Activated naive CD4-positive, alpha-beta T cell treated with anti-CD3 and anti-CD28 coated beads for 36 hours (primary cell): ENCODE results near the gene DDX31. TPM values are rescaled to one million over a fixed set of nuclear protein-coding genes. Genes with fewer than 3 reads are reported as not detected.

Source experiments
- CTCF ChIA-PET: fragments of 350-600 bp; sonication (Branson Sonifier 250); formaldehyde crosslinking; loops from one replicate; lab custom pipeline; 2021; ENCODE audit warnings: antibody characterized with exemption; lab: Charles Lee
- DNase-seq: peaks from one replicate; pipeline ENCODE4 v3.0.0-alpha.2; 2020
- H3K27ac Mint-ChIP-seq: one replicate; pipeline ENCODE4 v1.8.0; 2021; ENCODE audit warnings: mild to moderate bottlenecking, mixed read lengths
- H3K27me3 Mint-ChIP-seq: one replicate; pipeline ENCODE4 v1.8.0; 2021; ENCODE audit warnings: low read depth, mixed read lengths
- H3K36me3 Mint-ChIP-seq: one replicate; pipeline ENCODE4 v1.8.0; 2021; ENCODE audit warnings: low read depth, mixed read lengths
- H3K4me1 Mint-ChIP-seq: one replicate; pipeline ENCODE4 v1.8.0; 2021; ENCODE audit warnings: low read depth, mixed read lengths
- H3K4me3 Mint-ChIP-seq: one replicate; pipeline ENCODE4 v1.8.0; 2021; ENCODE audit warnings: mild to moderate bottlenecking, moderate library complexity, mixed read lengths
- H3K9me3 Mint-ChIP-seq: one replicate; pipeline ENCODE4 v1.8.0; 2021; ENCODE audit warnings: mixed read lengths
- intact Hi-C: fragments of 100-400 bp; cut with micrococcal nuclease; formaldehyde crosslinking; loops from one replicate; pipeline ENCODE4 v1.15.1; 2023
- total RNA-seq, 2 experiments: library from RNA; stranded (reverse); gene quantifications; one replicate each; pipeline ENCODE4 v1.2.3, GENCODE V29; 2021

The DDX31 gene
- total RNA-seq, 2 experiments from 2014 or later, result 13.7 to 15.0 TPM

- H3K9me3 Mint-ChIP-seq, result no peaks in the 10 kb centered on the region
- no peak overlapping the region for H3K27ac Mint-ChIP-seq
- no peaks in the 10 kb centered on the region for H3K4me1 Mint-ChIP-seq
- CTCF ChIA-PET, result interaction anchor here (0.6 kb wide), 1 partner anchor 75 kb away, joined by 3 read pairs; no protein-coding TSS in a partner anchor
- H3K4me3 Mint-ChIP-seq, result no peak overlapping the region
- intact Hi-C loops, result no loop called here
- peaks cover 32% of the 10 kb centered on the region for H3K27me3 Mint-ChIP-seq
- no peak for DNase-seq
- no peaks in the 10 kb centered on the region for H3K36me3 Mint-ChIP-seq
Measured at GRCh38 chr9:132562306-132562573, 107.5 kb downstream of the DDX31 start.

- intact Hi-C loops, result no loop called here
- H3K4me1 Mint-ChIP-seq, result no peaks in the 10 kb centered on the region
- peaks cover 35% of the 10 kb centered on the region for H3K27me3 Mint-ChIP-seq
- no peak overlapping the region for H3K4me3 Mint-ChIP-seq
- no peak overlapping the region for H3K27ac Mint-ChIP-seq
- H3K36me3 Mint-ChIP-seq, result no peaks in the 10 kb centered on the region
- no peak for DNase-seq
- no peaks in the 10 kb centered on the region for H3K9me3 Mint-ChIP-seq
- CTCF ChIA-PET, result interaction anchor here (0.6 kb wide), 1 partner anchor 12 kb away, joined by 3 read pairs; no protein-coding TSS in a partner anchor
Measured at GRCh38 chr9:132560616-132561202, 109.1 kb downstream of the DDX31 start.

GRCh38 chr9:132559711-132560110, 110.1 kb downstream of the DDX31 start:
- H3K4me3 Mint-ChIP-seq, result no peak overlapping the region
- H3K9me3 Mint-ChIP-seq, result no peaks in the 10 kb centered on the region
- DNase-seq, result no peak
- no peaks in the 10 kb centered on the region for H3K4me1 Mint-ChIP-seq
- peaks cover 35% of the 10 kb centered on the region for H3K27me3 Mint-ChIP-seq
- no peaks in the 10 kb centered on the region for H3K36me3 Mint-ChIP-seq
- intact Hi-C loops, result no loop called here
- no peak overlapping the region for H3K27ac Mint-ChIP-seq
- CTCF ChIA-PET, result interaction anchor here (0.6 kb wide), 1 partner anchor 60 kb away, joined by 5 read pairs; no protein-coding TSS in a partner anchor

GRCh38 chr9:132557159-132557558, 112.6 kb downstream of the DDX31 start:
- CTCF ChIA-PET, result no interaction called here
- no peak for DNase-seq
- no peaks in the 10 kb centered on the region for H3K9me3 Mint-ChIP-seq
- H3K4me1 Mint-ChIP-seq, result no peaks in the 10 kb centered on the region
- no peak overlapping the region for H3K27ac Mint-ChIP-seq
- H3K27me3 Mint-ChIP-seq, result peaks cover 25% of the 10 kb centered on the region
- no peak overlapping the region for H3K4me3 Mint-ChIP-seq
- intact Hi-C loops, result no loop called here
- no peaks in the 10 kb centered on the region for H3K36me3 Mint-ChIP-seq

GRCh38 chr9:132556714-132557113, 113.1 kb downstream of the DDX31 start:
- Mint-ChIP-seq H3K27me3 (peaks cover 23% of the 10 kb centered on the region), H3K27ac (no peak overlapping the region), H3K36me3 (no peaks in the 10 kb centered on the region), H3K4me1 (no peaks in the 10 kb centered on the region), H3K9me3 (no peaks in the 10 kb centered on the region), H3K4me3 (no peak overlapping the region)
- DNase-seq, result no peak
- CTCF ChIA-PET, result no interaction called here
- intact Hi-C loops, result no loop called here

GRCh38 chr9:132556235-132556634, 113.5 kb downstream of the DDX31 start:
- no peak overlapping the region for H3K27ac Mint-ChIP-seq
- intact Hi-C loops, result no loop called here
- no peaks in the 10 kb centered on the region for H3K9me3 Mint-ChIP-seq
- no peak for DNase-seq
- CTCF ChIA-PET, result no interaction called here
- peaks cover 22% of the 10 kb centered on the region for H3K27me3 Mint-ChIP-seq
- H3K4me1 Mint-ChIP-seq, result no peaks in the 10 kb centered on the region
- H3K4me3 Mint-ChIP-seq, result no peak overlapping the region
- H3K36me3 Mint-ChIP-seq, result no peaks in the 10 kb centered on the region

GRCh38 chr9:132555528-132555927, 114.3 kb downstream of the DDX31 start:
- no peaks in the 10 kb centered on the region for H3K9me3 Mint-ChIP-seq
- H3K4me1 Mint-ChIP-seq, result no peaks in the 10 kb centered on the region
- H3K36me3 Mint-ChIP-seq, result no peaks in the 10 kb centered on the region
- peaks cover 16% of the 10 kb centered on the region for H3K27me3 Mint-ChIP-seq
- CTCF ChIA-PET, result no interaction called here
- intact Hi-C loops, result no loop called here
- no peak for DNase-seq
- H3K27ac Mint-ChIP-seq, result no peak overlapping the region
- no peak overlapping the region for H3K4me3 Mint-ChIP-seq

GRCh38 chr9:132554755-132555154, 115.0 kb downstream of the DDX31 start:
- CTCF ChIA-PET, result no interaction called here
- peaks cover 12% of the 10 kb centered on the region for H3K27me3 Mint-ChIP-seq
- H3K4me1 Mint-ChIP-seq, result no peaks in the 10 kb centered on the region
- DNase-seq, result no peak
- no peak overlapping the region for H3K27ac Mint-ChIP-seq
- no peaks in the 10 kb centered on the region for H3K9me3 Mint-ChIP-seq
- H3K4me3 Mint-ChIP-seq, result no peak overlapping the region
- intact Hi-C loops, result no loop called here
- H3K36me3 Mint-ChIP-seq, result no peaks in the 10 kb centered on the region

- Mint-ChIP-seq H3K36me3 (no peaks in the 10 kb centered on the region), H3K9me3 (no peaks in the 10 kb centered on the region), H3K4me1 (no peaks in the 10 kb centered on the region), H3K27me3 (peaks cover 12% of the 10 kb centered on the region), H3K4me3 (no peak overlapping the region), H3K27ac (no peak overlapping the region)
- intact Hi-C loops, result no loop called here
- CTCF ChIA-PET, result interaction anchor here (0.6 kb wide), 1 partner anchor 34 kb away, joined by 3 read pairs; no protein-coding TSS in a partner anchor
- no peak for DNase-seq
Measured at GRCh38 chr9:132552041-132552440, 117.7 kb downstream of the DDX31 start.

- DNase-seq, result no peak
- CTCF ChIA-PET, result interaction anchor here (0.6 kb wide), 1 partner anchor 35 kb away, joined by 3 read pairs; no protein-coding TSS in a partner anchor
- Mint-ChIP-seq H3K9me3 (no peaks in the 10 kb centered on the region), H3K27me3 (peaks cover 9% of the 10 kb centered on the region), H3K4me1 (no peaks in the 10 kb centered on the region), H3K27ac (no peak overlapping the region), H3K4me3 (no peak overlapping the region), H3K36me3 (no peaks in the 10 kb centered on the region)
- intact Hi-C loops, result no loop called here
Measured at GRCh38 chr9:132551556-132551955, 118.2 kb downstream of the DDX31 start.

- no peak for DNase-seq
- Mint-ChIP-seq H3K36me3 (no peaks in the 10 kb centered on the region), H3K27me3 (peaks cover 13% of the 10 kb centered on the region), H3K27ac (no peak overlapping the region), H3K4me3 (no peak overlapping the region), H3K4me1 (peaks cover 2% of the 10 kb centered on the region), H3K9me3 (no peaks in the 10 kb centered on the region)
- intact Hi-C loops, result no loop called here
- CTCF ChIA-PET, result interaction anchor here (1.9 kb wide), 1 partner anchor 27 kb away, joined by 4 read pairs; no protein-coding TSS in a partner anchor
Measured at GRCh38 chr9:132548751-132549640, 120.8 kb downstream of the DDX31 start.

GRCh38 chr9:132547976-132548730, 121.6 kb downstream of the DDX31 start:
- CTCF ChIA-PET, result interaction anchor here (1.9 kb wide), 1 partner anchor 28 kb away, joined by 4 read pairs; no protein-coding TSS in a partner anchor

More at GRCh38 chr9:132547976-132548730, 121.6 kb downstream of the DDX31 start:
- Mint-ChIP-seq H3K27me3 (peaks cover 13% of the 10 kb centered on the region), H3K4me3 (no peak overlapping the region), H3K4me1 (peaks cover 2% of the 10 kb centered on the region), H3K36me3 (no peaks in the 10 kb centered on the region), H3K27ac (no peak overlapping the region), H3K9me3 (no peaks in the 10 kb centered on the region)
- intact Hi-C loops, result no loop called here
- DNase-seq, result no peak
